ENCODE results near the gene MDP1. TPM values are rescaled to one million over a fixed set of nuclear protein-coding genes. Genes with fewer than 3 reads are reported as not detected.

Gene MDP1
- polyA plus RNA-seq, 2 of the 4 experiments (the other 2 are of a cell fraction): 21.6 to 38.6 TPM

- no peak for TF ChIP-seq RNF2 (IDR thresholded peaks at IDR 0.05; ENCODE audit: borderline replicate concordance, low read depth)
- TF ChIP-seq CHD2 (IDR thresholded peaks at IDR 0.05; ENCODE audit: low read length, partially characterized antibody): no peak
These were observed 44.2 kb downstream of the MDP1 start, which contains the start of gene REC8 (continued) for GRCh38 chr14:24171422-24172260.

DNA sequence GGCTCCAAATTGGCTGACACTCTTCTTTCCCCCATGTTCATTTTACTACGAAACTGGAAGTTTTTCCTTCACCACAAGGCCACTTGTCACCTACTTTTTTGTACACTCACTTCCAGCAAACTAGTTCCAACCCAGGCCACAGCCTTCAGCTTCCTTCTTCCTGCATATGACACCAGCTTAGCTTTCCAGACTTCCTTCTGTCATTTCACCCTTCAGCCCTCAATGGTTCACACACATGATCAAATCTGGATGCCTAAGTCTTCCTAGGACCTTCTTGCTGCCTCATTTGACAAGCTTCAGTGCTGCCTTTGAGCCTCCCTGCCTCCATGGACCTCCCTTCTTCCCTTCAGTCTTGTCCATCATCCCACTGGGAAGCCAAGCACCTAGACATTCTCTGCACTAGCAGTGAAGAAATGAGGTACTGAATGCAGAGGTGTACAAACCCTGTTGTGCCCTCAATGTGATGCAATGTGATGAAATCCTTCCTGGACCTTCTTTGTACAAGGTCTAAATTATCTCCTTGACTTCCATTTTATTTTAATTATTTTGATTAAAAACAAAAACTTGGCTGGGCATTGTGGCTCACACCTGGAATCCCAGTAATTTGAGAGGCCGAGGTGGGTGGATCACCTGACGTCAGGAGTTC lies 48.3 kb downstream of the MDP1 start:
- peak overlapping the region in 1 of 2 experiments; percentile 53; a peak in 1 of 6 replicates for H3K27ac ChIP-seq
- ATAC-seq (no peak), FAIRE-seq (no peak), DNase-seq (ENCODE audit: low read depth in 1 of 2, low spot score in 1 of 2) (no peak)
- 93% methylated on average over 3 of the region's 3 CpGs for whole genome bisulfite sequencing (ENCODE audit: missing lambda C conversion rate)
- H3K4me3 ChIP-seq: no peak overlapping the region
- H3K9me3 ChIP-seq: no peaks in the 10 kb centered on the region
- CTCF ChIA-PET: interaction anchor here (0.6 to 0.8 kb wide), 2 partner anchors 13 to 32 kb away, joined by 3 to 6 read pairs; no protein-coding TSS in a partner anchor
- no peak overlapping the region for H3K4me2 ChIP-seq
- no peak for TF ChIP-seq PBX3 (IDR thresholded peaks at IDR 0.05)
- TF ChIP-seq KDM1A (IDR thresholded peaks at IDR 0.05; ENCODE audit: low read depth): no peak
- TF ChIP-seq EHF (CRISPR knock-in tag; IDR thresholded peaks at IDR 0.05): no peak
- TF ChIP-seq NPAS2 (CRISPR knock-in tag; IDR thresholded peaks at IDR 0.05; ENCODE audit: borderline replicate concordance): no peak
- no peak for TF ChIP-seq TFCP2L1 (CRISPR knock-in tag; IDR thresholded peaks at IDR 0.05)
- no peak for TF ChIP-seq MYC (IDR thresholded peaks at IDR 0.05; ENCODE audit: borderline replicate concordance, low read length)
- TF ChIP-seq KDM5A (IDR thresholded peaks at IDR 0.05): no peak
- POLR2A ChIA-PET: no interaction called here
- H3K4me1 ChIP-seq: no peaks in the 10 kb centered on the region

- Histone ChIP-seq H3K4me1 (peaks cover 14% of the 10 kb centered on the region), H3K27ac (no peak overlapping the region), H3K9me3 (no peaks in the 10 kb centered on the region), H3K4me3 (no peak overlapping the region), H3K4me2 (no peak overlapping the region)
- ChIA-PET CTCF (interaction anchor here (0.8 to 7.0 kb wide), 3 partner anchors 19 to 56 kb away, joined by 3 to 168 read pairs (median 6); partner anchors contain the start of genes EMC9, MDP1, PSME2 and RNF31), POLR2A (no interaction called here)
- DNase-seq (ENCODE audit: low read depth in 1 of 2, low spot score in 1 of 2) (no peak), FAIRE-seq (no peak), ATAC-seq (no peak)
- WGBS (ENCODE audit: missing lambda C conversion rate): 88% methylated on average over 5 of the region's 5 CpGs
- no peak for TF ChIP-seq HEYL (CRISPR knock-in tag; IDR thresholded peaks at IDR 0.05)
- TF ChIP-seq CBX2 (IDR thresholded peaks at IDR 0.05; ENCODE audit: borderline replicate concordance, low read depth): no peak
- TF ChIP-seq RFX5 (IDR thresholded peaks at IDR 0.05): no peak
- no peak for TF ChIP-seq E2F6 (IDR thresholded peaks at IDR 0.05; ENCODE audit: borderline replicate concordance, low read depth)
- TF ChIP-seq RNF2 (IDR thresholded peaks at IDR 0.05; ENCODE audit: borderline replicate concordance, low read depth): no peak
- TF ChIP-seq ESRRA (IDR thresholded peaks at IDR 0.05; ENCODE audit: borderline replicate concordance, low read length): no peak
- no peak for TF ChIP-seq CEBPB (IDR thresholded peaks at IDR 0.05)
- TF ChIP-seq ELK1 (IDR thresholded peaks at IDR 0.05; ENCODE audit: low read depth, low read length): no peak
- no peak for TF ChIP-seq REST (IDR thresholded peaks at IDR 0.05)
- TF ChIP-seq CHD4 (IDR thresholded peaks at IDR 0.05; ENCODE audit: borderline replicate concordance): no peak
- TF ChIP-seq TP53 (CRISPR knock-in tag; IDR thresholded peaks at IDR 0.05): no peak
- no peak for TF ChIP-seq PHF8 (IDR thresholded peaks at IDR 0.05; ENCODE audit: borderline replicate concordance, low read depth)
- TF ChIP-seq RAD21 (conservative IDR thresholded peaks at IDR 0.05 in 1 of 2, IDR thresholded peaks at IDR 0.05 in 1 of 2): no peak
- TF ChIP-seq BHLHE40 (IDR thresholded peaks at IDR 0.05; ENCODE audit: low read depth, low read length): no peak
- TF ChIP-seq JUN (IDR thresholded peaks at IDR 0.05): no peak
- TF ChIP-seq POLR2AphosphoS2 (conservative IDR thresholded peaks at IDR 0.05; ENCODE audit: low read length): no peak
These were observed 50.1 kb downstream of the MDP1 start for GRCh38 chr14:24165785-24166184.
